K562 (cell line): ENCODE measurements around the gene FAM83F. TPM values are rescaled to one million over a fixed set of nuclear protein-coding genes. Genes with fewer than 3 reads are reported as not detected.

Experiments used
- ATF4 ChIP-seq: fragments of 450-650 bp; formaldehyde crosslinking; IDR thresholded peaks from 2 replicates; pipeline ENCODE4 v1.4.0; 2022; ENCODE audit warnings: mild to moderate bottlenecking, moderate library complexity
- BRCA1 ChIP-seq, 2 experiments: fragments of 450-650 bp in 1 of 2; sonication (generic) in 1 of 2; formaldehyde crosslinking in 1 of 2; IDR thresholded peaks; 2 replicates each; pipeline versions ENCODE4 v1.5.0 to v1.6.1; 2017 to 2020; ENCODE audit warnings: mild to moderate bottlenecking in 1 of 2, missing genetic modification reagents in 1 of 2
- CBFA2T3 ChIP-seq: fragments of 450-650 bp; IDR thresholded peaks from 2 replicates; pipeline ENCODE4 v1.6.1; 2017
- CHD2 ChIP-seq: IDR thresholded peaks from 2 replicates; pipeline ENCODE4 v1.6.1; 2011; ENCODE audit warnings: low read depth, low read length
- DNMT1 ChIP-seq: fragments of 450-650 bp; IDR thresholded peaks from 2 replicates; pipeline ENCODE4 v1.6.1; 2016; ENCODE audit warnings: antibody characterized with exemption, mild to moderate bottlenecking
- HLTF ChIP-seq: fragments of 450-650 bp; IDR thresholded peaks from 2 replicates; pipeline ENCODE4 v1.6.1; 2016
- MEF2D ChIP-seq: conservative IDR thresholded peaks from 2 replicates; pipeline ENCODE4 v1.6.1; 2016; ENCODE audit warnings: low read depth, missing genetic modification characterization, missing compliant biosample characterization
- MIER1 ChIP-seq: fragments of 450-650 bp; IDR thresholded peaks from 2 replicates; pipeline ENCODE4 v1.6.1; 2016; ENCODE audit warnings: antibody characterized with exemption, mild to moderate bottlenecking, low read depth
- MYC ChIP-seq, 2 experiments: fragments of 250-450 bp in 1 of 2; sonication (Bioruptor Pico) in 1 of 2; IDR thresholded peaks; 2 replicates each; pipeline versions ENCODE4 v1.5.1 to v1.6.1; 2012 to 2021; ENCODE audit warnings: low read depth in 2 of 2, borderline replicate concordance in 1 of 2, improper control_type of control experiment in 1 of 2, low read length in 1 of 2, mild to moderate bottlenecking in 1 of 2, moderate library complexity in 1 of 2
- NCOA4 ChIP-seq: fragments of 450-650 bp; IDR thresholded peaks from 2 replicates; pipeline ENCODE4 v1.6.1; 2018; ENCODE audit warnings: mild to moderate bottlenecking; ENCODE audit not compliant: partially characterized antibody
- PTBP1 ChIP-seq: fragments of 200-400 bp; formaldehyde crosslinking; IDR thresholded peaks from 2 replicates; pipeline ENCODE4 v1.6.1; 2017; ENCODE audit warnings: low read depth, low read length
- RB1 ChIP-seq: fragments of 450-650 bp; IDR thresholded peaks from 2 replicates; pipeline ENCODE4 v1.6.1; 2017; ENCODE audit warnings: low read depth, mild to moderate bottlenecking
- RBM25 ChIP-seq: fragments of 200-400 bp; formaldehyde crosslinking; IDR thresholded peaks from 2 replicates; pipeline ENCODE4 v1.6.1; 2018; ENCODE audit warnings: low read length, low read depth, moderate library complexity; ENCODE audit not compliant: severe bottlenecking
- SMAD2 ChIP-seq: fragments of 150-350 bp; IDR thresholded peaks from 2 replicates; pipeline ENCODE4 v1.6.1; 2014; ENCODE audit warnings: low read depth, mild to moderate bottlenecking, low read length
- SMAD4 ChIP-seq: fragments of 250-450 bp; sonication (Bioruptor Pico); conservative IDR thresholded peaks from 2 replicates; pipeline ENCODE4 v1.8.0; 2021; ENCODE audit warnings: inconsistent platforms, mild to moderate bottlenecking, moderate library complexity
- SMARCA4 ChIP-seq: fragments of 450-650 bp; IDR thresholded peaks from 2 replicates; pipeline ENCODE4 v1.6.1; 2016
- SNRNP70 ChIP-seq: fragments of 200-400 bp; formaldehyde crosslinking; optimal IDR thresholded peaks from 2 replicates; pipeline ENCODE3; 2017; ENCODE audit warnings: low read depth, low read length
- TAF15 ChIP-seq: fragments of 200-400 bp; formaldehyde crosslinking; IDR thresholded peaks from 2 replicates; pipeline ENCODE4 v1.6.1; 2017; ENCODE audit warnings: mild to moderate bottlenecking, low read depth, low read length, moderate library complexity
- TEAD2 ChIP-seq: fragments of 450-650 bp; IDR thresholded peaks from 2 replicates; pipeline ENCODE4 v1.6.1; 2016; ENCODE audit warnings: missing genetic modification characterization, control low read depth, missing compliant biosample characterization
- USF1 ChIP-seq: sonication (generic); formaldehyde crosslinking; IDR thresholded peaks from 2 replicates; pipeline ENCODE4 v1.9.0; 2022; ENCODE audit warnings: mild to moderate bottlenecking, missing genetic modification reagents
- ZBTB8A ChIP-seq: fragments of 450-650 bp; IDR thresholded peaks from 2 replicates; pipeline ENCODE4 v1.6.1; 2018; ENCODE audit warnings: mild to moderate bottlenecking, moderate library complexity; ENCODE audit not compliant: partially characterized antibody
- ZNF384 ChIP-seq: IDR thresholded peaks from 2 replicates; pipeline ENCODE4 v1.6.1; 2012; ENCODE audit warnings: low read depth, low read length, improper control_type of control experiment
- ZNF449 ChIP-seq: fragments of 250-450 bp; sonication (Bioruptor Pico); IDR thresholded peaks from 2 replicates; pipeline ENCODE4 v1.8.0; 2022; ENCODE audit warnings: moderate library complexity, mild to moderate bottlenecking, inconsistent platforms
- ZNF668 ChIP-seq: fragments of 250-450 bp; sonication (Bioruptor Pico); IDR thresholded peaks from 2 replicates; pipeline ENCODE4 v1.8.0; 2022; ENCODE audit warnings: mild to moderate bottlenecking, inconsistent platforms
- ZNF76 ChIP-seq: fragments of 250-450 bp; sonication (Bioruptor Pico); IDR thresholded peaks from 2 replicates; pipeline ENCODE4 v1.4.0; 2020; ENCODE audit warnings: mild to moderate bottlenecking, moderate library complexity, borderline replicate concordance
- polyA plus RNA-seq, 8 experiments: library from polyadenylated mRNA; depleted of rRNA in 4 of 8; stranded (reverse) in 5 of 8; unstranded in 3 of 8; fragments of >200 nt; fragmentation: Nextera tagmentation in 2 of 8; fragmentation: Illumina TruSeq in 1 of 8; extraction: Ambion mirVana in 2 of 8; extraction: Trizol in 1 of 8; gene quantifications; 2 replicates each; pipeline versions ENCODE4 v1.2.1 to v1.2.3, GENCODE V29; 2011 to 2014; ENCODE audit warnings: inconsistent platforms in 1 of 8, missing spikeins in 1 of 8
- total RNA-seq, 7 experiments: library from RNA; depleted of rRNA in 6 of 7; stranded (reverse); fragments of >200 nt in 6 of 7; fragmentation: Illumina TruSeq in 2 of 7; extraction: Trizol in 2 of 7; gene quantifications; 2 replicates each; pipeline versions ENCODE4 v1.2.1 to v1.2.3, GENCODE V29; 2011 to 2021; ENCODE audit warnings: low replicate concordance in 1 of 7
- TF ChIP-seq, protein P1 (sequence below): fragments of 450-650 bp; formaldehyde crosslinking; IDR thresholded peaks from 2 replicates; pipeline ENCODE4 v1.4.0; 2020; ENCODE audit warnings: mild to moderate bottlenecking, mixed read lengths

The FAM83F gene
- total and polyA plus RNA-seq, 9 of the 15 experiments (the other 6 are each of a cell fraction or from before 2014, with no cell fraction given), result under 0.01 to 0.13 (median 0.04) TPM; not detected in 1

DNA sequence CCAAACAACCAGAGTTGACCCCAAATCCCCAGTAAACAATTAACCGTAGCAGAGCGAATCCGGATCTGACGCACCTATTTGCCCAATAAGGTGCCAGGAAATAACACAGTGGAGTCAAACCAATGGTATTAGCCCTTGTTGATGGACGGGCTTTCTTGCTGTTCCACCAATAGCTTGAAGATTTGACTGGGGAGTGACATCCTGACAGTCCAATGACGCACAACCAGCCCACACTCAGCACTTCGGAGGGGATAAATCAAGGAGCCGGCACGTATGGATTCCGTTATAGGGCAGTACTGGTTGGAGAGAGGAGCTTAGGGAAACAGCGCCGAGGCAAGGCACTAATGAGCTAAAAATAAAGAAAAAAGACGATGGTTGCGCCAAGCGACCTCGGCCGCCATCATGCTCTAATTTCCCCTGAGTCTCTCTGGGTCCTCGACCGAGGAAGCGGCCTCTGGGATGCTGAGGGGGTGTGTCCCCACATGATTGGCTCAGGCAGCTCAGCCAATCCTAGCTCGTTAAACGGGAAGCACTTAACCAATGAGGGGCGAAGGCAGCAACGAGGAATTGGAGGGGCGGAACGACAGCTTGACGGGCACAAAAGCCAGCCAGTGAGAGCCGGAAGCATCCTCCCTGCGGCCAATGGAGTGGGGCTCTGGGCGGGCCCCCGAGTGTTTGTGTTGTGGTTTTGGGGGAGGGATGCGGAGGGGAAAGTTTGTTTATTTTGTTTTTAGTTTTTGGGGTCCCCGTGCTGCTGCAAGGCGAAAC is 49.5 kb downstream of the FAM83F start (continued):
- TF ChIP-seq ZNF449 (no peak), ZNF384 (no peak), ATF4 (no peak), ZNF668 (CRISPR knock-in tag) (no peak), NCOA4 (no peak), USF1 (CRISPR knock-in tag) (0 out of 2 replicates have a peak, but pooled peaks have one; percentile 31), HLTF (no peak), RBM25 (peak; percentile 90), MEF2D (tag) (no peak), ZBTB8A (no peak), BRCA1 (IDR thresholded peaks at IDR 0.05) (no peak), BRCA1 (CRISPR knock-in tag; IDR thresholded peaks at IDR 0.05) (no peak), MYC (IDR thresholded peaks at IDR 0.05; ENCODE audit: low read depth, low read length) (no peak), MYC (CRISPR knock-in tag; IDR thresholded peaks at IDR 0.05; ENCODE audit: borderline replicate concordance, low read depth) (no peak), SNRNP70 (no peak), ZNF76 (CRISPR knock-in tag) (no peak), TEAD2 (tag) (no peak), RB1 (no peak), DNMT1 (no peak), TAF15 (no peak), PTBP1 (no peak), SMAD2 (no peak), MIER1 (no peak), CHD2 (peak; percentile 90), SMAD4 (CRISPR knock-in tag) (no peak), CBFA2T3 (no peak), SMARCA4 (no peak)
- TF ChIP-seq, protein P1, sequence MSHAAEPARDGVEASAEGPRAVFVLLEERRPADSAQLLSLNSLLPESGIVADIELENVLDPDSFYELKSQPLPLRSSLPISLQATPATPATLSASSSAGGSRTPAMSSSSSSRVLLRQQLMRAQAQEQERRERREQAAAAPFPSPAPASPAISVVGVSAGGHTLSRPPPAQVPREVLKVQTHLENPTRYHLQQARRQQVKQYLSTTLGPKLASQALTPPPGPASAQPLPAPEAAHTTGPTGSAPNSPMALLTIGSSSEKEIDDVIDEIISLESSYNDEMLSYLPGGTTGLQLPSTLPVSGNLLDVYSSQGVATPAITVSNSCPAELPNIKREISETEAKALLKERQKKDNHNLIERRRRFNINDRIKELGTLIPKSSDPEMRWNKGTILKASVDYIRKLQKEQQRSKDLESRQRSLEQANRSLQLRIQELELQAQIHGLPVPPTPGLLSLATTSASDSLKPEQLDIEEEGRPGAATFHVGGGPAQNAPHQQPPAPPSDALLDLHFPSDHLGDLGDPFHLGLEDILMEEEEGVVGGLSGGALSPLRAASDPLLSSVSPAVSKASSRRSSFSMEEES (CRISPR knock-in tag), result no peak
